Globus pallidus (tissue), 1 donor: ENCODE measurements around the gene GTF2A1L.
"Not testable (repeated sequence)": the region's sequence is repeated elsewhere in the genome, so short reads cannot be mapped to it uniquely, and the experiment has no call there.

Experiments
- DNase-seq: peaks from one replicate; pipeline ENCODE4 v3.0.0-alpha.2; 2015; ENCODE audit warnings: low spot score

The GTF2A1L gene

DNA sequence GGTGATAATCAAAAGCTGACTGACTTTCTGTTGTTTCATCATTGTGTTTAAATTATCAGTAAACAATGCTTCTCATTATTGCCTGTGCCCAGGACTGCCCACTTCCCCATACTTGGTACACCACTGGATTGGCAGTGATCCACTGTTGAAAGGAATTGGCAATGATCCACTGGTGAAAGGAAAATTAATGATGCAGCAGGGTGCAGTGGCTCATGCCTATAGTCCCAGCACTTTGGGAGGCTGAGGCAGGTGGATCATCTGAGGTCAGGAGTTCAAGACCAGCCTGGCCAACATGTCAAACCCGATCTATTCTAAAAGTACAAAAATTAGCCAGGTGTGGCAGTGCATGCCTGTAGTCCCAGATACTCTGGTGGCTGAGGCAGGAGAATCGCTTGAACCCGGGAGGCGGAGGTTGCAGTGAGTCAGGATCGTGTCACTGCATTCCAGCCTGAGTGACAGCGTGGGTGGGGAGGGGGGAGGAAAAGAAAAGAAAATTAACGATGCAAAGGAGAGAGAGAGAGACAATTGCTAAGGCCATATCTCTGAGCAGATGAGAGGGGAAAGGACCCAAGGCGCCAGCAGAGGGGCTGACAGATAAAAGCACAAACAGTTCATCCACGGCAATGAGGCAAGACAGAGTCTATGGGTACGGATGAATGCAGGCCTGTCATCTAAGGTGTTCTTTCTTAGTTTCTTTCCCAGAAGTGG is 10.2 kb upstream of the GTF2A1L start:
- peak; percentile 68 for DNase-seq

DNA sequence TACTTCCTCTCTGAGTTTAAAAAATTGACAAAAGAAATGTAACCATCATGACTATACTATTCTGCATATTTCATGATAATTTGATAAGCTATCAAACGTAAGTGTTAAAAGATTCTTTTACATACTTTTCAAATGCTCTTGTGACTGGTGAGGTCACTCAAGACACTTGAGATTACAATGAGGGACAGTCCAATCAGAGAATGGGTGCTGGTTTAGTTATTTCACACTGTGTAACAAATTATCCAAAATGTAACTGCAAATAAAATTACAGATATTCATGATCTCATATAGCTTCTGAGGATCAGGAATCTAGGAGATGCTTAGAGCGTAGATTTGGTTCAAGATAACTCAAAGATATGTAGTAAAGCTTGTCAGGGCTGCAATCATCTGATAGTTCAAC is 4.4 kb upstream of the GTF2A1L start:
- DNase-seq = no peak

DNA sequence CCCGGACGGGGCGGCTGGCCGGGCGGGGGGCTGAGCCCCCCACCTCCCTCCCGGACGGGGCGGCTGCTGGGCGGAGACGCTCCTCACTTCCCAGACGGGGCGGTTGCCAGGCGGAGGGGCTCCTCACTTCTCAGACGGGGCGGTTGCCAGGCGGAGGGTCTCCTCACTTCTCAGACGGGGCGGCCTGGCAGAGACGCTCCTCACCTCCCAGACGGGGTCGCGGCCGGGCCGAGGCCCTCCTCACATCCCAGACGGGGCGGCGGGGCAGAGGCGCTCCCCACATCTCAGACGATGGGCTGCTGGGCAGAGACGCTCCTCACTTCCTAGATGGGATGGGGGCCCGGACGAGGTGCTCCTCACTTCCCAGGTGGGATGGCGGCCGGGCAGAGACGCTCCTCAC is 3.1 kb upstream of the GTF2A1L start:
- not testable (repeated sequence) for DNase-seq

DNA sequence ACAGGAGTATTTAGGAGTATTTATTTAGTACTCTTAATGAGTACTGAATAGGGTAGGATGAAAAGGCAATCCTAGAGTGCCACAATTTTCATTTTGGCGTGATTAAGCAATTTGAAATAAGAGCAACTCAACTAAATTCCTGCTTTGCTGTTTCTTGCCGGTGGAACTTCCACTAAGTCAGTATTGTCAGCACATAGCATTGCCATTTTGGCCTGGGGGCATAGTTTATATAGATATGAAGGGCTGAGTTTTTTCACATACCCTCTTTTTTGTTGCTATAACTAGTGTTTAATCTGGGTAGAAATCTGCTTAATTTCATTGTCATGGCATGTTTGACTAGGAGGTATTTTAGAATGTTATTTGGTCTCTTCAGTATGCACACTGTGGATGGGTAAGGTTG is 1.9 kb downstream of the GTF2A1L start:
- DNase-seq = no peak

DNA sequence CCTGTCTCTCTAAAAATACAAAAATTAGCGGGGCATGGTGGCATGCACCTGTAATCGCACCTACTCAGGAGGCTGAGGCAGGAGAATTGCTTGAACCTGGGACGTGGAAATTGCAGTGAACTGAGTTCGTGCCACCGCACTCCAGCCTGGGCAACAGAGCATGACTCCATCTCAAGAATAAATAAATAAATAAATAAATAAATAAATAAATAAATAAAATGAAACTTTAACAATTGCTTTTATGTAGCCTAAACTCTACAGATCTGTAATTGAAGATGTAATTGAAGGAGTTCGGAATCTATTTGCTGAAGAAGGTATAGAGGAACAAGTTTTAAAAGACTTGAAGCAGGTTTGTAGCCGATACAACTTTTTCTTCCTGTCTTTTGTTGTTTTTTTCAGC is 2.9 kb downstream of the GTF2A1L start:
- DNase-seq = no peak

DNA sequence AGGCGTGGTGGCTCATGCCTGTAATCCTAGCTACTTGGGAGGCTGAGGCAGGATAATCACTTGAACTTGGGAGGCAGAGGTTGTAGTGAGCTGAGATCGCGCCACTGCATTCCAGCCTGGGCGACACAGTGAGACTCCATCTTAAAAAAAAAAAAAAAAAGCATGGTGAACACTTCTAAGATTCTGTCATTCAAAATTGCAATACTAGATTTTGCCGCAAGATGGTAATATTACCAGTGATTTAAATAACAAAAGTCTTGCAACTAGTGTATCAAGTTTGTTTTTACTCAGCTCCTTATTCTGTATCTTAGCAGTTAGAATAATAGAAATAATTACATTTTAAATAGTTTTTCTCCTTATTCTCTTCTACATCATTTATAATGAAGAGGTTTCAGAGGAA is 5.0 kb downstream of the GTF2A1L start:
- not testable (repeated sequence) for DNase-seq

DNA sequence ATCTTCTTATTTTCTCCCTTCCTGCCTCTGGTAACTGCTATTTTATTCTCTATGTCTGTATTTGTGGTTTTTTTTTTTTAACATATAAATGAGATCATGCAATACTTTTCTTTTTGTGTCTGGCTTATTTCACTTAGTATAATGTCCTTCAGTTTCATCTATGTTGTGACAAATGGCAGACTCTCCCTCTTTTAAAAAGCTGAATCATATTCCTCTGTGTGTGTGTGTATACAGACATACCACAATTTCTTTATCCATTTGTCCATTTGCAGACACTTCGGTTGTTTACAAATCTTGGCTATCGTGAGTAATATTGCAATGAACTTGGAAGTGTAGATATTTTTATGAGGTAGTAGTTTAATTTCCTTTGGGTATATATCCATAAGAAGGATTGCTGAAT is 7.0 kb downstream of the GTF2A1L start:
- DNase-seq = no peak

DNA sequence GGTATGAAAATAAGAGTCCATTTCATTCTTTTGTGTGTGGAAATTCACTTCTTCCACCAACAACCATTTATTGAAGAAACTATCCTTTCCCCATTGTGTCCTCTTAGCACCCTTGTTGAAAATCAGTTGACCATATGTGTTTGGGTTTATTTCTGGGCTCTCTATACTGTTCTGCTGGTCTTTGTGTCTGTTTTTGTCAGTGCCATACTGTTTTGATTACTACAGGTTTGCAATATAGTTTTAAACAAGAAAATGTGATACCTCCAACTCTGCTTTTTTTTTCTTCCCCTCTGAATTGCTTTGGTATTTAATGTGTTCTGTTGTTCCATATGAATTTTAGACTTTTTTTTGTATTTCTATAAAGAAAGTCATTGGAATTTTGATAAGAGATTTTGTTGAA is 8.4 kb downstream of the GTF2A1L start:
- no peak for DNase-seq

DNA sequence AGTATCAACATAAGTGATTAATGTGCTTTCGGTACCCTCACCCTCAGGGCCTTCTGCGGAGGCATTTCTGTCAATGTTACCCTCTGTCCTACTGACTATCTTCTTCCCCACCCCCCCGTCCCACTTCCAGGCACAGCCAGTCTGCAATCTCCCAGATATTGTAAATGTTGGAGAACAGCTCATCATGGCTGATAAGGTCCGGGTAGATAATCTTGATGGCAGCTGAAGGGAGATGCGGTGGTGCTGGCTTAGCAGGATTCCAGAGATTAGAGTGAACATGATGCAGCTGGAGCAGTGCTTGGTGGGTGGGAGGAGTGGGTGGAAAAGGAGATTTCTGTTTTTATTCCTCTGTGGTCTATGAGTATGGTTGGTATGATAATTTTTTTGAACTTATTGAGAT is 15.5 kb downstream of the GTF2A1L start:
- DNase-seq = no peak

DNA sequence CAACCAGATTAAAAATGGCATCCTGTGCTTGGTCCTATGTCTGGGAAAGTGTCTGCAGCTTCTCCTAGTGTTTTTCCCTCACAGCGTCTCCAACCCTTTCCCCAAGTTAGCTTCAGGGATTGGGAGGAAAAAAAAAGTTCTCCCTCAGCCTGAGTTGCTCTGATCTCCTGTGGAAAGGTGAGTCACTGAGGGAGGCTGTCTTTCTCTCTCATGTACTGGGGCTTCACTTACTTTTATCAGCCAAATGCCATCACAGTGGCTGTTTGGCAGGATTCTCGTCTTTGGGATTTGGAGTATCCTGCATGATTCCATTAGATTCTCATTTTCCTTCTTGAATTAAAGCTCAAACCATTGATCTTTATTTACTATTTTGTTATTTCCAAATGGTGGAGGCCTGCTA is 18.1 kb downstream of the GTF2A1L start:
- DNase-seq = no peak

DNA sequence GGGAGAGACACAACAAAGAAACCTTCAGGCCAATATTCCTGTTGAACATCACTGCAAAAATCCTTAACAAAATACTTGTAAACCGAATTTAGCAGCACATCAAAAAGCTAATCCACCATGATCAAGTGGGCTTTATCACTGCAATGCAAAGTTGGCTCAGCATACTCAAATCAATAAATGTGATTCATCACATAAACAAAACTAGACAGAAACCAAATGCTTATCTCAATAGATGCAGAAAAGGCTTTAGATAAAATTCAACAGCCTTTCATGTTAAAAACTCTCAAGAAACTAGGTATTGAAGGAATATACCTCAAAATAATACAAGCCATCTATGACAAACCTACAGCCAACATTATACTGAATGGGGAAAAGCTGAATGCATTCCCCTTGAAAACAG is 20.6 kb downstream of the GTF2A1L start:
- no peak for DNase-seq

DNA sequence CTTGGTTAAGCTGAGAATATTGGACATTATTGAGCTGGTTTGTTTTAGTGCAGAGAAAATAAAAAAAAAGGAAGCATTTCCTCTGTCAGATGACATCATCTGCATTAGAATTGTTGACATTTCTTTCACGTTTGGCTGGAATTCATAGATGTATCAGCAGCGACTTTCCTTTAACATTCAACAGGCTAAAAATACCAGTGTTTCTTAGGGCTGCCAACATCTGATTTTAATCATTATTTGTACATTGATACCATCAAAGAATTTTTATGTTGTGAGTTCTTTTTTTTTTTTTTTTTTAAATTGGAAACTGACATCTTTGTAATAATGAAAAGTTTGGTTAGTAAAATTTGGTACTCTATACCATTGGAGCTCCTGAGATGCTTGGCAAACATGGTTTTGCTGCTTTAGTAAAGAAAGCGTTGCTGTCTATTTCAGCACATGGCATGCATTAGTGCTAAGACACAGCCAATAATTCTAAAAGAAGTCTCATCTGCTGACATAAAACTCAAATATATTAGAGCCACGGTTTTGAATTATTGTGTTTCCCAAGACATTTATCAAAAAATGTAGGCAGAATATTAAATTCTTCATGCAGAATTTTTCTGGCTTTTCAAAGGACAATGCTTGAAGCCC is 33.6 kb downstream of the GTF2A1L start:
- DNase-seq = no peak

DNA sequence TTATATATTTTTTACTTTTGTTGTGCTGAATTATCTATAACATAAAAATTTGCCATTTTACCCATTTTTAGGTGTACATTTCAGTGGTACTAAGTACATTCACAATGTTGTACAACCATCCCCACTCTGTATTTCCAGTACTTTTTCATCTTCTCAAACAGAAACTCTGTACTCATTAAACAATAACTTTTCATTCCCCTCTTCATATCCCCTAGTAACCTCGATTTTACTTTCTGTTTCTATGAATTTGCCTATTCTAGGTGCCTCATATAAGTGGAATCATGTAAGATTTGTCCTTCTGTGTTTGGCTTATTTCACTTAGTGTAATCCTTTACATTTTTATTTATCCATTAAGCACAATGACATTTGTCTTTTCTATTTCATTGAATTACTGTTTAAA is 51.3 kb downstream of the GTF2A1L start:
- DNase-seq = no peak

DNA sequence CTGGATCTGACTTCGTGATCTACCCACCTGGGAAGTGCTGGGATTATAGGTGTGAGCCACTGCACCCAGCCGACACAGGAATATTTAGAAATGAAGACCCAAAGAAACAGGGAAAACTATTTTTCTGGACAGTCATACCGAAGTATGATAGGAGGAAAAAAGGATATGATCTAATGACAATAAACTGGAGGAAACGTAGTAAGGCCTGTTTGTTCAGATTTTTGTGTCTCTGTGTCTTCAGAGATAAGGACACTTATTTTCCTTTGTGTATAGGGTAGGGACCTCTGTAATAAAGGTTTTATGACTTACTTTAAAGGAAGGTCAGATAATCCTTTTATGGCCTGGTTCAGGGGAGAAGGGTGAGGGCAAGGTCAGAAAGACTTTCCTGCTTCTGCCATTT is 55.9 kb downstream of the GTF2A1L start:
- DNase-seq = no peak

DNA sequence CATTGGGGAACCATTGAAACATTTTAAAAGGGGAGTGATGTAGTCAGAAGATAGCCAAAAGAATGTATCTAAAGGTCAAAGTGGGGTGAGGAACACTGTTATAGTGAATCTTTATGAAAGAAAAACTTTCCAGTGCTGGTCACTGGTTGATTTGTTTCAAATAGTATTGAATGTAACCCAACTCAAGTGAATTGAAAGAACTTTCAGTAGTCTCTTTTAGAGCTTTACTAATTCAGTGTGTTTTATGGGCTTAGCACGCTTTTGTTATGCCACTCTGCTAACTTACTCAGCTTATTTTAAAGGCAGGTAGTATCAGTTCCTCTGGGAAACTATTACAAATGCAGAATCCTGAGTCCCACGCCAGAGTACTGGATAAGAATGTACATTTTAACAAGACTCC is 57.3 kb downstream of the GTF2A1L start:
- no peak for DNase-seq

DNA sequence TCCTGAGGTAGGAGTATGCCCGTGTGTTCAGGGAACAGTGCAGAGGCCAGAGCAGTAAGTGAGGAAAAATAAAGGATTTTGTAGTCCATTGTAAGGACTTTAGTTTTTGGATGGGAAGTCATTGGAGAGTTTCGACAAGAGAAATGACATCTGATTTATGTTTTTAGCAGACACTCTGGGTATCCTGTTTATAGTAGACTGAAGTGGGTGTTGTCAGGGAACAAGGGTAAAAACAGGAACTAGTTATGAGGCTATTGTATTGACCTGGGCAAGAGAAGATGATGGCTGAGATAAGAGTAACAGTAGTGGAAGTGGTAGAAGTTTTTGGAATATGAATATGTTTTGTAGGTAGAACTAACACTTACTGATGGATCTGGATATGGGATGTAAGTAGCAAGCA is 59.8 kb downstream of the GTF2A1L start:
- DNase-seq = no peak

DNA sequence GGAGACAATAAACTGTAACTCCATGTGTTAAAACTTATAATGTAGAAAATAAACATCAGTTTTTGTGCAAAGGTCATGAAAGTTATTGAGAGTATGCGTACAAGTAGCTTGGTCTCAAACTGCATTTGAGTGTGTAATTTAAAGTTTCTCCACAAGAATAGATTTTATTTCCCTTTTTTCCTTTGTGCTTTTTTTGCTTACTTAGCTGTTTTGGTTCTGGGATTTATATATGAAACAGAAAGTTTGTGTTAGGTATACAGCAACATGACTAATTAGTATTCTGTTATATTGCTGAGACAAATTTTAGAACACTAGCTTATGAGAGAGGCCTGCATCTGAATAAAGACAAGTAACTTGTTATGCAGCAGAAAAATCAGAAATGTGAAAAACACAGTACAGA is 67.5 kb downstream of the GTF2A1L start:
- no peak for DNase-seq

DNA sequence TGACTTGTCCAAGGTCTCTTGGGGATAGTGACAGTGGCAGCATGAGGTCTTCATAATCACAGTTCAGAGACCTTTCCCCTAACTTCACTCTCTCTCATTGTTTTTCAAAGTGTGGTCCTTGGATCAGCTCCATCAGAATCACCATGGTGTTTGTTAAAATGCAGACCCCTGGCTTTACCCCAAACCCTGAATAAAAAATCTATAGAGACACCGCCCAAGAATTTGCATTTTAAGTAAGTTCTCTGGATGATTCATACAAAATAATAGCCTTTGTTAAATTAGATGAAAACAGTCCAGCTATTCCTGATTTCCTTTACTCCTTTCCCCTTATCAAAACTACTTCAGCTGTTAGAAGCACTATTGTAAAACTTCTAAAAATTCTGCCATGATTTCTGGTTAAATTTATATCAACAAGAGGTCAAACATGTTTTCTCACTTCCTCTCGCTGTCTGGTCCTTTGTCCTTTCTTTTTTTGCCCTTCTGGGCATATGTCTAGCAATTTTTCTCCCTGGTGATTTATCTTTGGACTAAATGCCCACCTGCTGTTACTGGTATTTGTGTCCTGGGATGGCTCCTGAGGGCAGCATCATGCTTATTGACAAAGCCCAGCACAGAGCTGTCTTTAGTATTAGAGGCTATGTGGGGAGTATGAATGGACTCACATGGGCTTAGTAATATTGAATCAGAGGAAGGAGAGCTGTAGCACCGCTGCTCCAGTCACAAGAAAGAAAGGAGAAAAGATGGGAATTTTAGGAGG is 74.5 kb downstream of the GTF2A1L start:
- no peak for DNase-seq

DNA sequence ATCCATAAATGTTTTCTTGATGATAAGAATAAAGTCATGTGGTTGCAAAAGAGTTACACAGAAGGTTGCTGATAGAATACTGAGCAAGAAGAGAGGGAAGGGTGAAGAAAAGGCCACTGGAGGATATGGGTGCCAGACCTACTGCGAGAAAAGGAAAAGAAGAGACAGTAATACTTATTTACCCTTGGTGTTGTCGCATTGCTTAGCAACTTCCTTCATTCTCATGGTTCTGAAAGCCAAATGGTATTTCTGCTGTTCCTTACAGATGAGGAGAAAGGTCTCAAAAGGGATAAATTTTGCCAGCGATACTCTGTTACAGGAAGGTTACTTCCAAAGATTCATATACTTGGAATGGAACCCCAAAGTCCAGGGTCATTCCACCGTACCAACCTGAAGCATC is 75.4 kb downstream of the GTF2A1L start:
- DNase-seq = no peak

DNA sequence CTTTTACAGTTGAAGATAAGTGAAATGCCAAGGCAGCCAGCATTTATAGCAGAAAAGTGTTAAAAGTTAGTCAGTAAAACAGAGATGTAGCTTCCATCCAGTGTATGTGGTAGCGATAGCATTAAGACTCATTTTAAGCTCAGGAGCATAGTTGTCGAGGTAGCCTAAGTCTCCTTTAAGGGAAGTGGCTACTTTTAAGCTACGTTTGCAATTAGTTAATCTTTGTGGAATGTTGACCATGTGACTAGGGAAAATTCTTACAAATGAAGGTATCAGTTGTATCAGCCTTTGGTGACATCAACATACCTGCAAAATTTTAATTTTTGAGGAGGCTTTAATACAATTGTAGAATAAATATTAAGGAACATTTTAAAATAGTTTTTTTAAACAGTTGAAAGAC is 76.0 kb downstream of the GTF2A1L start:
- DNase-seq = no peak

DNA sequence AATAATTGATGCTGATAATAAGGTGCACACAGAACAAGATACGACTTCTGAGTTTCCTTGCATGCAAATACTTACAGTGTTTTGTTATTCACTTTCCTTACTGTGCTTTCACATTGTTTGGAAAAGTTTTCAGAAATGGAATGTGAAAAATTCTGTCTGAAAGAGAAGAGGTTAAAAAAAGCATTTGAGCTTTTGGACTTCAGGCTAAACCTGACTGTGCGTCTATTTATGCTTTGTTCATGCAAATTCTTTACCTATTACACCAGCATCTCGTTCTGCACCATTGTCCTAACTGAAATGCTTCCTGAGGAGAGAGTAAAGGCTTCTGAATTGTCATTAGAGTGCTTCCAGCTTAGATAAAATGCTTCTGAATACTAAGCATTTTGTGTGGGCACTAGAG is 76.5 kb downstream of the GTF2A1L start:
- DNase-seq = no peak

DNA sequence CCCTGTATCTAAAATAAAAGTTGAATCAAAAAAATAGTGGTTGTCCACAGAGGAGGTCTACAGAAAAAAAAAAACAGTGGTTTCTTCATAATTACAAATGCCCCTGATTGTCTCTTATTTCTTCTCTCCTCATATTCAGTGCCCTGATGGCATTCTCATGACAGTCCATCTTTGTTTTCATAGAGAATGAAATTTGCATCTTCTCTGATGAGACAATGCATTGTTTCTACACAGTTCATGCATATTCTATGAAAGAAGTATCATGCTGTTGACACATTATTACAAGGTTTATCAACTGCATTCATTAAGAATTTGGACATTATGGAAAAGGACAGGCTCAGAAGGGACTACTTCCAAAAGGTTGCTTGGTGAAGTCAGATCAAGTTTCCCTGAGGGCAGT is 78.3 kb downstream of the GTF2A1L start:
- DNase-seq = peak; percentile 88

DNA sequence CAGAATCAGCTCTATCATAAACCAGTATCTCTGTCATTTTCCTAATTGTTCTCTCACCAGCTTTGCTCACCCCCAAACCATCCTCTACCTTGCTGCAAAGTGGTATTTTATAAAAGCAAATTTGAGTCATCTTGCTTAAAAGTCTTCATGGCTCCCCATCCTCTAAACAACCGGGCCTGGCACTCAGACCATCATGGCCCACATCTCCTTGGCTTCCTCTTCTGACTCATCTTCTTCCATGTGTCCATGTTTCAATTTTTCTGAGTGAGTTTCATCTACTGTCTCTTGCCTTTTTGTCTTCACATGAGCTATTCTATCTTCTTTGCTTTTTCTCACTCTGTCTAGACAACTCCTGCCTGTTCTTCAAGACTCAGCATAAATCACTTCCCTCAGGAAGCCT is 79.2 kb downstream of the GTF2A1L start:
- no peak for DNase-seq
